NCI-H446 (cell line): ENCODE measurements around the gene PIBF1.
"Not testable (repeated sequence)": the region's sequence is repeated elsewhere in the genome, so short reads cannot be mapped to it uniquely, and the experiment has no call there.

Source experiments
- DNase-seq, 2 experiments: peaks; one replicate each; lab custom pipeline; 2025; lab: John Stamatoyannopoulos, UW

Gene PIBF1, protein sequence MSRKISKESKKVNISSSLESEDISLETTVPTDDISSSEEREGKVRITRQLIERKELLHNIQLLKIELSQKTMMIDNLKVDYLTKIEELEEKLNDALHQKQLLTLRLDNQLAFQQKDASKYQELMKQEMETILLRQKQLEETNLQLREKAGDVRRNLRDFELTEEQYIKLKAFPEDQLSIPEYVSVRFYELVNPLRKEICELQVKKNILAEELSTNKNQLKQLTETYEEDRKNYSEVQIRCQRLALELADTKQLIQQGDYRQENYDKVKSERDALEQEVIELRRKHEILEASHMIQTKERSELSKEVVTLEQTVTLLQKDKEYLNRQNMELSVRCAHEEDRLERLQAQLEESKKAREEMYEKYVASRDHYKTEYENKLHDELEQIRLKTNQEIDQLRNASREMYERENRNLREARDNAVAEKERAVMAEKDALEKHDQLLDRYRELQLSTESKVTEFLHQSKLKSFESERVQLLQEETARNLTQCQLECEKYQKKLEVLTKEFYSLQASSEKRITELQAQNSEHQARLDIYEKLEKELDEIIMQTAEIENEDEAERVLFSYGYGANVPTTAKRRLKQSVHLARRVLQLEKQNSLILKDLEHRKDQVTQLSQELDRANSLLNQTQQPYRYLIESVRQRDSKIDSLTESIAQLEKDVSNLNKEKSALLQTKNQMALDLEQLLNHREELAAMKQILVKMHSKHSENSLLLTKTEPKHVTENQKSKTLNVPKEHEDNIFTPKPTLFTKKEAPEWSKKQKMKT

DNA sequence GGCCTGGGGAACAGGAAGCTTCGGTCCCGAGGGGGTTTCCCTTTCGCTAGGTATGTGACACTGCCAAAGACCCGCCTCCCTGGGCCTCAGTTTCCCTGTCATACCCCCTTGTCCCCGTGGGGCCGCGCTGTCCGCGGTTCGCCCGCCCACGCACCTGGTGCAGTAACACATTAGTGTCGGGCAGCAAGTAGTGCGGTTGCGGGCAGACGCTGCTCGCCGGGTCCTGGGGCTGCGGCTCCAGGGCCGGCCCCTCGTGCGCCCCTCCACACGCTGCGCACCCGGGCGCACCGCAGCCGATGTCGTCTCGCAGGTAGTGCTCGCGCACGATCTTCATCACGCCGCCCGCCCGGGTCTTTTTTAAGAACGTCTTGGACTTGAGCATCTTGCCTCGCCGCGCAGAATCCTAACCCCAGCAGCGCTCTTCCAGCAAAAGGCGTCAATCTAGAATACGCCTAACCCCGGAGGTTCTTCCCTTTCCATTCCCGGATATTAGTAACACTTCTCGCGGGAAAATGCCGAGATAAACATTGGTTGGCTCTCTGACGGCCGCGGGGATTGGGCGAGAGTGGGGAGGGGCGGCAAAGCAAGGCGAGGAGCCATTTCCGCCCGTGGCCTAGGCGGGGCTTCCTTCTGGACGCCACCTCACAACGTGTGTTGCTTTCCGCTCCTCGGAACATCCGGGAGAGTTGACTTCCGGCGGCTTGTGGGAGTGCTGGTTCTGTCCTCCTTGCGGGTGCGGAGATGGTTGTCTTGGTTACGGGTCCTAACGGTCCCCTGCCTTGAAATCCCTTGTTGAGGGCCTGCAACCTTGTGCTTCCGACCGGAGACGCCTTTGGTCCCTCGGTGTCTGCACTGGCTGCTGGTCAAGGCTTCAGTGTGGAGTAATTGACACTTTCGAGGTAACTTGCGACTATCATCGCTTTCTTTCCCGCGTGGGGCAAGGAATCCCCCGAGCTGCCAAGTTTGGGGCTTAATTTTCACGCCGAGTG, at the start of gene PIBF1, which contains the start of gene DIS3:
Gene PIBF1 (plus strand): TSS at position 683 of the 989 bp plus-strand sequence. CDS start 1,337 bp downstream, outside the sequence.
Gene DIS3 (minus strand): TSS at position 450 of the 989 bp plus-strand sequence. CDS start 68 bp downstream, at position 382.
- peak; percentile 35 to 82 for DNase-seq

DNA sequence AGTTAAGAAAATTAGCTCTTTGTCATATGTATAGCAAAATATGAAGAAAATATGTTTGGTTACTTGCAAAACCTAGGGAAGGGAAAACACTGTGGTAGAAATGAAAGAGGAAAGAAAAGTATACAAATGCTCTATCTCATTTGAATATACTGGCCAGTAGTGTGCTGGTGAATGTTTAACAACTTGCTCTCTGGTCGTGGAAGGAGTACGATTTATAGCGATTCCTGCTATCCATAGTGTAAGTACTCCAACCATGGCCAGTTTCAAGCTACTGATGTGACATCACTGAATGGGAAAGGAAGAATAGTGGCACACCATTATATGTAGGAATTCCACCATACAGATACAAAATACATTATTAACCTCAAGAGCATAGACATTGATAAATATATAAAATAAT, 44.9 kb upstream of the PIBF1 start:
- DNase-seq: no peak

- DNase-seq: no peak
Measured at GRCh38 chr13:72740015-72740414, 41.9 kb upstream of the PIBF1 start.

DNA sequence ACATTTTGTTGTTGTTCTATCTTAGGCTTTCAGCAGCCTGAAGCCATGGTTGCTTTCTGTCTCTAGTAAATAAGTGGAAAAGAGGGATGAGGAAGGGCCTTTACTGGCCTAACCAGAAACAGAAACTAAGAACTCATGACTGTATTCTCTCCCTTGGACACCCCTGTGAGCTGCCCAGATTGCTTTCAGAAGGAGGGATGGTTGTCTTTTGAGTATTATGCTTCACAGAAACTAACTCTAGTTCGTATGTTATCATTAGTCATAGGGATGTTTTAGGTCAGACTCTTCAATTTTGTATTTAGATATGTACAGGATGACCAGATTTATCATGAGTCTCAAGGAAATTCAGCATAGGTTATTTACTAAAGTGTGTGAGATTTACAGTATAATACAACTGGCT, 36.7 kb upstream of the PIBF1 start:
- no peak for DNase-seq

DNA sequence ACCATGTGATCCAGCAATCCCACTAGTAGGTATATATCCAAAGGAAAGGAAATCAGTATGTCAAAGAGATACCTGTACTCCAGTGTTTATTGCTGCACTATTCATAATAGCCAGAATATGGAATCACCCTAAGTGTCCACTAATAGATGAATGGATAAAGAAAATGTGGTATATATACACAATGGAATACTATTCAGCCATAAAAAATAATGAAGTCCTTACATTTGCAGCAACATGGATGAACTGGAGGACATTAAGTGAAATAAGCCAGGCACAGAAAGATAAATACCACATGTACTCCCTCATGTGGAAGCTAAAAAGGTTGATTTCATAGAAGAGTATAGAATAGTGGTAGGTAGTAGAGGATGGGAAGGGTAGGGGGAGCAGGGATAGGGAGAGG, 30.7 kb upstream of the PIBF1 start:
- no peak for DNase-seq

DNA sequence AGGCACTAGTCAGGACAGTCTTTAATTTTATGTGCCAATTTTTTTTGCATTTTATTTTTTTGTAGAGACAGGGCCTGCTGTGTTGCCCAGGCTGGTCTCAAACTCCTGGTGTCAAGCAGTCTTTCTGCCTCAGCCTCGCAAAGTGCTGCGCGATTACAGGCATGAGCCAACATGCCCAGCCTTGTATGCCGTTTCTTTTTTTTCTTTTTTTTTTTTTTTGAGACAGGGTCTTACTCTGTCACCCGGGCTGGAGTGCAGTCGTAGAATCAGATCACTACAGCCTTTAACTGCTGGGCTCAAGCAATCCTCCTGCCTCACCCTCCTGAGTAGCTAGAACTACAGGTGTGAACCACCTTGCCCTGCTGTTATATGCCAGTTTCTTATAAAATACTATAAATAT, 27.8 kb upstream of the PIBF1 start:
- DNase-seq: no peak

- no peak for DNase-seq
Measured at GRCh38 chr13:72757792-72758535, 24.0 kb upstream of the PIBF1 start.

DNA sequence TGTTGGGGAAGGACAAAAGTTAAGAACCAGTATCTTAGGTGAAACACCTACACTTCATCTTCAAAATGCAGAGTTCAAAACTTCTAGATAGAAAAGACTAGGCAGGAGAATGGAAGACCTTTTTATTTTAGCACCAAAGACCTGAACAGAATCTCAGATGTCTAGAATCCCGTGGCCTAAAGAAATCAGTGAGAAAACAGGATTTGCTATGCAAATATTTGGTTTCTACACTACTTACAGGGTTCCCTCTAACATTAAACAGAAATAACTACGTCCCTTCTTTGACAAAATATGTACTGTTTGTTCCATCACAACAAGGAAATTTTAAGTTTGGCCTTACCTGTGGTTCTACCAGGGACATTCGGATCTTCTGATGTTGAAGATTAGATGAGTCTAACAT, 21.7 kb upstream of the PIBF1 start:
- no peak for DNase-seq

GRCh38 chr13:72763411-72763810, 18.5 kb upstream of the PIBF1 start:
- DNase-seq: no peak

GRCh38 chr13:72774019-72774418, 7.9 kb upstream of the PIBF1 start:
- DNase-seq: no peak

GRCh38 chr13:72782717-72783116, 784 bp downstream of the PIBF1 start:
- DNase-seq: no peak

DNA sequence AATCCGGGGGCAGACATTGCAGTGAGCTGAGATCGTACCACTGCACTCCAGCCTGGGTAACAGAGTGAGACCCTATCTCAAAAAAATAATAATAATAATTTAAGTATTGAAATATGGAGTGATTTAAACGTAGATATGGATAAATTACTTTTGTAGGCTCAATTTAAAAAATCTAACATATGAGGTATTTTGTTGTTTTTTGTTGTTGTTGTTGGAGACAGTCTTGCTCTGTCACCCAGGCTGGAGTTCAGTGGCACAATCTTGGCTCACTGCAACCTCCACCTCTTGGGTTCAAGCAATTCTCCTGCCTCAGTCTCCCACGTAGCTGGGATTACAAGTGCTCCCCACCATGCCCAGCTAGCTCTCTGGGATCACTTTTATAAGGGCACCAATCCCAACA, 2.7 kb downstream of the PIBF1 start:
- not testable (repeated sequence) for DNase-seq

- DNase-seq: no peak
Measured at GRCh38 chr13:72788831-72789230, 6.9 kb downstream of the PIBF1 start.

GRCh38 chr13:72792640-72793039, 10.7 kb downstream of the PIBF1 start:
- DNase-seq: no peak

DNA sequence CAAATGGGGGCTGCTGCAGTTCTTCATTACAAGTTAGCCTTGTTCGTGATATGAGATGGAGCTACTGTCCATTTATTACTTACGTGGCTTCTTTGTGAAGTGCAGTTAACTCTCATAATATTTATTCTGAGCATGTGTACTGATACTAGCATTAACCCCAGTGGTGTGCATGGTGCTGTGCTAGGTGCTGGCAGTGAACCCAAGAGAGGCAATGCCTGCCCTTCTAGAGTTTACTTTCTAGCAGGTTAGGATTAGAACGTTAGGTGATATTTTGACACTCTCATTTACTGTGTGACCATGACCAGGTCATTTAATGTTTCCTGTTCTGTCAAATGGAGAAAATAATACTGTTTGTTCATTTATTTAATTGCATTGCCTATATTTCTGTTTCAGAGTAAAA, 16.9 kb downstream of the PIBF1 start:
- DNase-seq: no peak

GRCh38 chr13:72804301-72804700, 22.4 kb downstream of the PIBF1 start:
- DNase-seq: no peak

GRCh38 chr13:72805676-72806346, 23.9 kb downstream of the PIBF1 start:
- no peak for DNase-seq

DNA sequence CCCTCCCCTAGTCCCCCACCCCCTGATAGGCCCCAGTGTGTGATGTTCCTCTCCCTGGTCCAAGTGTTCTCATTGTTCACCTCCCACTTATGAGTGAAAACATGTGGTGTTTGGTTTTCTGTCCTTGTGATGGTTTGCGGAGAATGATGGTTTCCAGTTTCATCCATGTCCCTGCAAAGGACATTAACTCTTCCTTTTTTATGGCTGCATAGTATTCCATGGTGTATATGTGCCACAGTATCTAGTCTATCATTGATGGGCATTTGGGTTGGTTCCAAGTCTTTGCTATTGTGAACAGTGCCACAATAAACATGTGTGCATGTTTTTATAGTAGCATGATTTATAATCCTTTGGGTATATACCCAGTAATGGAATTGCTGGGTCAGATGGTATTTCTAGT, 24.6 kb downstream of the PIBF1 start:
- DNase-seq: not testable (repeated sequence)

- no peak for DNase-seq
Measured at GRCh38 chr13:72808917-72809500, 27.1 kb downstream of the PIBF1 start.
